Measurements from ENCODE around the gene CALML5. TPM values are rescaled to one million over a fixed set of nuclear protein-coding genes. Genes with fewer than 3 reads are reported as not detected.

CALML5 gene
- total RNA-seq, 1 donor from 2014 or later: not detected

- intact Hi-C loops (cut with DNase I): no loop called here
- ATAC-seq: no peak
- no peak for DNase-seq (ENCODE audit: low spot score)
These were observed 7.0 kb downstream of the CALML5 start for GRCh38 chr10:5492322-5492855.

- DNase-seq (ENCODE audit: low spot score) (no peak), ATAC-seq (peak; percentile 53)
- intact Hi-C loops (cut with DNase I): no loop called here
These were observed 7.9 kb downstream of the CALML5 start for GRCh38 chr10:5491477-5491876.

DNA sequence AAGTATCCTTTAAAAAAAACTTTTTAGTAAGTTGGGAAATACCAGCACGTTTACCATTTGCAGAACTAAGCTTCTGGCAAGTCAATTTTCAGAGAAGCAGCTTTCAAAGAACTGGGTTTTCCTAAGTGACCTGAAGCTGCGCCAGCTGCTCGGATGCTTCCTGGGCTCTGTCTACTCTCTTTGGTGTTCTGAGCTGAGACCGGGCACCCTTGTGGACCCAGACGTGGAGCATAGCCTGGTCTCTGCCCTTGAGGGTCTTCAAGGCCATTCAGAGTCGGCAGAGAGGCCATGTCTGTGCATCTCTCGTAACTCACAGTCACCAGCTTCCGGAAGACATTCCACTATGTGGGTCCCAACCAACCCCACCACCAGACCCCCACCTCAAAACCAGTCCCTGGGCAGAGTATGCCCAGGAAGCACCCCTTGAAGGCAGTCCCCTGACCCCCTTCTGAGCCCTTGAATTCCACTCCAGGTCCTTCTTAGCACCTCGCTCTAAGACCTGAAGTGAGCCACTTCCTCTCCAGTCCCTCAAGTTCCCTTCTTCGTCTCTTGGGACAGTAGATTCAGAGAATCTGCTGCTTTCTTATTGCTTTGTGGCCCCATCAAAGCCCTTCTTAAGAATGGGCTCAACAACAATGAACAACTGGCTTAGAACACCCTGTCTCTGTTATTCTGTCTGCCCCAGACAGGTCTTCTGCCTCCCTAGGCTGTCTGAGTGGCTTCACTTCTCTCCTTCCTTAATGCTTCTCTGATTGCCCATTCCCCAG lies 8.5 kb downstream of the CALML5 start:
- intact Hi-C loops (cut with DNase I): no loop called here
- ATAC-seq (peak; percentile 25), DNase-seq (ENCODE audit: low spot score) (no peak)

GRCh38 chr10:5490032-5490431 lies 9.3 kb downstream of the CALML5 start:
- ATAC-seq (no peak), DNase-seq (ENCODE audit: low spot score) (no peak)
- intact Hi-C loops (cut with DNase I): no loop called here

- intact Hi-C loops (cut with DNase I): no loop called here
- DNase-seq (ENCODE audit: low spot score) (no peak), ATAC-seq (no peak)
These were observed 10.9 kb downstream of the CALML5 start for GRCh38 chr10:5488272-5489161.

DNA sequence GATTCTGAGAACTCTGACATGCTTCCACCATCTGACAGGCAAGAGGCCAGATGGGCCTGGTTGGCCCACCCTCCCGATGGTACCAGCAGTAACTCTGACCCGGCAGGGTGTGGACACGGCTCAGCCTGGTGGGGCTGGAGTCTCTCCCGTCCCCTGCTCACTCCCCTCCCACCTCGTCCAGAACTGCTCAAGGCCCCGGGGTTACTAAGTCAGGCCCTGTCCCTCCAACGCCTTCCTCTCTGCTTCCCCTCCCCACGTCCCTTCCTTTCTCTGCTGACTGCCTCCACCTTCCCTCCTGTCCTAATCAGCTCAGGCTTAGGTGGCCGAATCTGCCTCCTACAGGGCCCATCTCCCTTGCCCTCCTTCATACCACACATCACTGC lies 12.5 kb downstream of the CALML5 start:
- ATAC-seq (peak; percentile 35), DNase-seq (ENCODE audit: low spot score) (no peak)
- intact Hi-C loops (cut with DNase I): no loop called here

GRCh38 chr10:5485948-5486852 lies 13.2 kb downstream of the CALML5 start:
- intact Hi-C loops (cut with DNase I): no loop called here
- no peak for ATAC-seq
- no peak for DNase-seq (ENCODE audit: low spot score)

GRCh38 chr10:5485290-5485689 lies 14.1 kb downstream of the CALML5 start:
- DNase-seq (ENCODE audit: low spot score): no peak
- no peak for ATAC-seq
- intact Hi-C loops (cut with DNase I): no loop called here

GRCh38 chr10:5484205-5484604 lies 15.2 kb downstream of the CALML5 start:
- ATAC-seq: no peak
- no peak for DNase-seq (ENCODE audit: low spot score)
- intact Hi-C loops (cut with DNase I): no loop called here

DNA sequence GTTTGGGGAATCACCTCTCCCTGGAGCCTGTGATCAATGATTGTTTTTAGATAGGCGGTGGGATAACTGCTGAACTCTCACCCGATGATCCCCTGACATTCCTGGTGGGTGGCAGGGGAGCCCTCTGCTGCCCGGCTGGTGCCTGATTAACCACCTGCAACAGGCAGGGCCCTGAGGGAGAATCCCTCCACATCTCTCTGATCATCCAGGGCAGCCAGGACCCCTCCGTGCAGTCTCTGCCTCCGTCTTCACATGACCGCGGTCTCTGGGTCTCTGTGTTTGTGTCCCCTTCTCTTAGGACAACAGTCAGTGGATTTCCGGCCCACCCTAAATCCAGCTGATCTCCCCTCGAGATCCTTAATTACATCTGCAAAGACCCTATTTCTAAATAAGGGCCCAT lies 17.4 kb downstream of the CALML5 start:
- no peak for ATAC-seq
- intact Hi-C loops (cut with DNase I): no loop called here
- DNase-seq (ENCODE audit: low spot score): peak; percentile 27

DNA sequence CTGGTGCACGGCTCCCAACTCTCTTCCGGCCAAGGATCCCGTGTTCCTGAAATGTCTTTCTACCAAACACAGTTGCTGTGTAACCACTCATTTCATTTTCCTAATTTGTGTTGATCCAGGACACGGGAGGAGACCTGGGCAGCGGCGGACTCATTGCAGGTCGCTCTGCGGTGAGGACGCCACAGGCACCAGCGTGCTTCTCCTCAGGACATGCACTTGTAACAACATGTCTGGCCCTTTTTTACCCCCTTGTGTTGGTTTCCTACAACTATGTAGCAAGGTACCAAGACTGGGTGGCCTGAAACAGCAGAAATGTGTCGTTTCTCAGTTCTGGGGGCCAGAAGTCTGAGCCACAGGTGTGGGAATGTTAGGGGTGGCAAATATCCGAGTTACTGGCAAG lies 18.2 kb downstream of the CALML5 start:
- peak; percentile 44 for DNase-seq (ENCODE audit: low spot score)
- no peak for ATAC-seq
- intact Hi-C loops (cut with DNase I): no loop called here

DNA sequence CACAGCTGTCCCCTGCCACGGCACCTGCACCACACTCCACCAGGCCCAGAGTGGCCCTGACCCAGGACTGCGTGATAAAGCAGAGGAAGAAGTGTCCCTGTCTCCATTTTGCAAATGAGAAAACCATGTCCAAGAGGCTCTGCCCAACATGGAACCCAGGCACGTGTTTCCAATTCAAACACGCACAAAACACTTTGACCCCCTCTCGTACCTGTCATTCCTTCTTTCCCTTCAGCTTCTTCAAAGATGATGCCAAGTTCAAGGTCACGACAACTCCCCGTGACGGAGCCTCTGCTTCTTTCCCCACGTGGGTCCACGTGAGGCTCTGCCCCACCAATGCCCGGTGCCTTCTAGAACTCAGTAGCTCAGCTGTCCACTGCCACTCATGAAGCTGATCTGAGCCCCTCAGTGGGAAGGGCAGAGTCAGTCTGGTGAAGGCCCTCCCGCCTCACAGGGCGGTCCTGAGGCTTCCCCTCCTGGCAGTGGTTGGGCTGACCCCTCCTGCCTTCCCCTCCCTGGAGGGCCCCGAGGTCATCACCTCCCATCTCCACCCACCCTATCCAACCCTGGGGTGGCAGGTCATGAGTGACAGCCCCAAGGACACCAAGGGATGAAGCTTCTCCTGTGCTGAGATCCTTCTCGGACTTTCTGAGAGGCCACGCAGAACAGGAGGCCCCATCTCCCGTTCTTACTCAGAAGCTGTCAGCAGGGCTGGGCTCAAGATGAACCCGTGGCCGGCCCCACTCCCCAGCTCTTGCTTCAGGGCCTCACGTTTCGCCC lies 19.0 kb downstream of the CALML5 start:
- intact Hi-C loops (cut with DNase I): no loop called here
- peak; percentile 35 for DNase-seq (ENCODE audit: low spot score)
- ATAC-seq: no peak

- DNase-seq (ENCODE audit: low spot score) (no peak), ATAC-seq (no peak)
- intact Hi-C loops (cut with DNase I): no loop called here
These were observed 19.7 kb downstream of the CALML5 start for GRCh38 chr10:5479481-5480161.

DNA sequence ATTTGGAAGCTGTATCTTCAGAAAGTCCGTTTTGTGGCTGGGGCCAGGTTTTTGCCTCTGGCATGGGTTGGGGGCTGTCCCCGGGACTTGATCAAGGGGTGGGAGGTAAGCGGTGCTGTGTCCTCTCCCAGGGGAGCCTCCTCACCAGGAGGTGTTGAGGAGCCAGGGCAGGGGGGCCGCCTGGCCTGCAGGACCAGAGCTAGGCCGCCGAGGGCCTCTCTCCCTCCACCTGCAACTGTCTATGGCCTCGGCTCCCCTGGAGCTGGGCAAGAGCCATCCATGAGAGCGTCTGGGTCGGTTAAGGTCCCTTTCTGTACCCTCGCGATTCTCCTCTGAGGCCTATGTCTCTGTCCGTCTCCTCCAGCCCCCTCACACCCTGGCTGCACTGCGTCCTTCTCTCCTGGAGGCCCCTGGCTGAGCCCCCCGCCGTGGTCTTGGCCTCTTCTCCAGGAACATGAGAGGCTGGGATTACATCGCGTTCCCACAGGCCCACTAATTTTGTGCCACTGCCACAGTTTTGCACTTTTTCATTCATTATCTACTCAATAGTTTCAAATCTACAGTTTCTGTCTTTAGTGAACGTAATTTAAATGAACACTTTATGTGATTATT lies 20.6 kb downstream of the CALML5 start:
- intact Hi-C loops (cut with DNase I): no loop called here
- DNase-seq (ENCODE audit: low spot score) (peak; percentile 36), ATAC-seq (no peak)

DNA sequence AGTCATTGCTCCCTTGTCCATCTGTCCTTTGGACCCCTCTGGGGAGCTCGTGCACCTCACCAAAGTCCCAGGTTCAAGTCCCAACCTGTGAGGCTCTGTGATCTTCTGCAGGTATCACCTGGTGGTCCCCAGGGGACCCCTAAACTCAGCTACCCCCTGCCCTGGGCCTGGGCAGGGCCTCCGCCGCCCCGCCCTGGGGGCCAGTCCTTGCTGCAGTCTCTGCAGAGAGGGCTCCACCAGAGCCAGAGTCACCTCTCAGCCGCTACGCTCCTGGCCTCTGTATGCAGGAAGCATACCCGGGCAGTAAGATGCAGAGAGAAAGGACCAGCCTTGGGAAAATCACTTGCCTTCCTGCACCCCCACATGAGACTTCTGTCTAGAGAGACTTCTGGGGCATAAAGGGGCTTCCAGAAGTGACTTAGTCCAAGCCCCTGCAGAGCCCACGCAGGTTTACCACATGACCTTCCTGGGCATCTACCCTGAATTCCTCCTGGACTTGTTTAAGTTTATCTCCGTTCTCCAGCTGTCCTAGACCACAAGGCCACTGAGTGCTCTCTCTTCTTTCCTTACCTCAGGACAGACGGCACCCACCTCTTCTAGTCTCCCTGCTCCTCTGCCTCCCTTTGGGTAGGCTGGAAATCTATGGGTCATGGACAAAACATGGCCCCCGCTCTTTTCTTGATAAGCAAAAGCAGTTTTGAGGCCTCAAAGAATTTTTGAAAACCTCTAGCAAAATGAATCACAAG lies 21.2 kb downstream of the CALML5 start:
- DNase-seq (ENCODE audit: low spot score): no peak
- intact Hi-C loops (cut with DNase I): no loop called here
- peak; percentile 20 for ATAC-seq

GRCh38 chr10:5476918-5477525 lies 22.3 kb downstream of the CALML5 start:
- ATAC-seq: no peak
- intact Hi-C loops (cut with DNase I): no loop called here
- peak; percentile 26 for DNase-seq (ENCODE audit: low spot score)

All from sciatic nerve (tissue), 2 donors.